ENCODE measurements around the gene ZNF521.

DNA sequence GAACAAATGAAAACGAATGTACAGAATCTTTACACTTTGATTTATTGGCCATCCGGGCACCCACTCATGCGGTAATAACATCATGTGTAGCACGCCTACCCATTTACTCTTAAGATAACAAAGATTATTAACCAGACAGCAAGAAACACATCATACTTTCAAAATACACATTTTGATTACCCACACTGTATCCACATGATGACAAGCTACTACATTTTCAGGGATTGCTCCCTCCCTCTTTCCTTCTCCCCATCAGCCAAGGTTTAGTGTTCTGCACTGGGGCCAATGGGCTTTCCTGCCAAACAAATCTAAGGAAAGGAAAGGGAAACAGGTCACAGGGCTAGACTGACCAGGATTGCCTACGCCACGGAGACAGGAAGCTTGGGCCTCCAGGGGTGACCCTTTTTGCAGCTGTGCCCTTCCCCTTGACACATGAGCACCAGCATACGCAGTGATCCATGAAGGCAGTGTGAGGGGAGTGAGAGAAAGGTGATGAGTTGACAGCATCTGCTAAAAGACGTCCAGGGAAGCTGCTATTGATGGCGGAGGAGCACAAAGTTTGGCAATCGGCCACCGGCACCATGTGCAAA, 76.5 kb downstream of the ZNF521 start:
- TF ChIP-seq CTCF (IDR thresholded peaks at IDR 0.05; ENCODE audit: insufficient read depth, low read depth, low read length) (no peak), EZH2 (IDR thresholded peaks at IDR 0.05; ENCODE audit: insufficient read depth, low read length) (no peak)
